Psoas muscle (tissue), 8 donors: Measurements from ENCODE around the gene BANP. TPM values are rescaled to one million over a fixed set of nuclear protein-coding genes. Genes with fewer than 3 reads are reported as not detected.
"Not testable (repeated sequence)": the region's sequence is repeated elsewhere in the genome, so short reads cannot be mapped to it uniquely, and the experiment has no call there.

ENCODE experiments used
- ATAC-seq, 4 donors: fragments of 200-7000 bp; cut with Tn5 transposase; one replicate each; pipeline ENCODE4 v1.9.1; 2020; ENCODE audit warnings: moderate library complexity in 3 of 4, mild to moderate bottlenecking in 2 of 4
- DNase-seq, 2 donors: peaks; one replicate each; pipeline ENCODE4 v3.0.0-alpha.2; 2020
- H3K27ac ChIP-seq: fragments of 200-600 bp; one replicate; pipeline ENCODE4 v1.8.0; 2022
- H3K27me3 ChIP-seq, 3 donors: fragments of 200-600 bp in 1 of 3; one replicate each; pipeline versions ENCODE4 v1.6.1 to v1.8.0; 2013 to 2022; ENCODE audit warnings: low read length in 2 of 3, mild to moderate bottlenecking in 2 of 3, moderate library complexity in 1 of 3; ENCODE audit not compliant: insufficient read depth in 3 of 3
- H3K36me3 ChIP-seq, 2 donors: fragments of 200-600 bp in 1 of 2; one replicate each; pipeline versions ENCODE4 v1.6.1 to v1.8.0; 2013 to 2022; ENCODE audit warnings: low read depth in 1 of 2, mild to moderate bottlenecking in 1 of 2, moderate library complexity in 1 of 2; ENCODE audit not compliant: insufficient read depth in 1 of 2
- H3K4me1 ChIP-seq: fragments of 200-600 bp; one replicate; pipeline ENCODE4 v1.8.0; 2022
- H3K4me3 ChIP-seq: fragments of 200-600 bp; one replicate; pipeline ENCODE4 v1.8.0; 2022; ENCODE audit warnings: mild to moderate bottlenecking
- H3K9me3 ChIP-seq: fragments of 200-600 bp; one replicate; pipeline ENCODE4 v1.8.0; 2022
- WGBS, 3 donors: extraction: QIAGEN DNeasy Blood & Tissue Kit; methylation state at CpG; one replicate each; pipeline versions ENCODE4 v1.1.6 to v1.1.7; 2013; 5-methylcytosine and 5-hydroxymethylcytosine counted together
- intact Hi-C, 2 donors: fragments of 100-400 bp; cut with DNase I; formaldehyde crosslinking; loops; one replicate each; pipeline versions ENCODE4 v1.11.0 to v1.14.2; 2022
- polyA plus RNA-seq, 3 donors: library from polyadenylated mRNA; stranded (reverse); fragments of 200-250 nt; gene quantifications; one replicate each; pipeline ENCODE4 v1.2.3, GENCODE V29; 2013
- total RNA-seq, 4 donors: library from RNA; stranded (reverse); fragmentation: NEBNext Ultra II Directional in 2 of 4; extraction: Animal tissue kit (Norgen Biotek cat#: 25700) in 2 of 4; gene quantifications; one replicate each; pipeline versions ENCODE4 v1.2.1 to v1.2.4, GENCODE V29; 2021 to 2023
- TF ChIP-seq, protein P1 (sequence below): fragments of 200-600 bp; IDR thresholded peaks from one replicate; pipeline ENCODE4 v1.8.0; 2022; ENCODE audit warnings: antibody characterized with exemption
- donor health status: healthy with polysubstance abuse.
- donor health status: DM: no; HTN: no; CAD: no; lungs with moderate emphysema.
- donor health status: Bipolar disorder and iron deficiency.
- donor health status: healthy.
- donor health status: DM: yes; HTN: yes; CAD: no.
- donor health status: DM: no; HTN: no; CAD: no.
- donor health status: DM: no; HTN: no; CAD: no.
- donor health status: DM: yes; HTN: yes; CAD: no.

The BANP gene
- total and polyA plus RNA-seq, 7 donors: 7.7 to 15.3 (median 14.2) TPM

DNA sequence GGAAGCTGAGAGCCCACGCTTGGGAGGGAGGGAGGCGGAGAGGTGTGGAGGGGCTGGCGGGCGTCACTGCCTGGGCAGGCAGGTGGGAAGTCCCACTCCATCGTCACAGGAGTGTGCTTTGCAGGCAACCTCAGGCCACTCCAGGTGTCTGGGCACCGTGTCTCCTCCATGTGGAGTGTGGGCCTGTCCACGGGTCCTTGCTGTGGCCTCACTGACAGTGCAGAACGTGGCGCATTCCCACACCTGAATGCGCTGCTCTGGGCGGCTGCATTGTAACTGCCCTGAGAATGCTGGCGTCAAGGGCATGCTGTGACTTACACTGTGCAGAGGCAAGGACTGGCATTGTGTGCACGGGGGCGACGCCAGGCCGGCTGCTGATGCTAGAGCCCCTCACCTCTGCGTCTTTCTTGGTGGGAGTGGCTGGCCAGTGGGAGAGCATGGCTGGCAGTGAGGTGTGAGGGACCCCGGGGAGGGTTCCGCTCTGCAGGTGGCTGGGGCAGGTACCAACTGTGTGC lies 66.4 kb downstream of the BANP start:
- Histone ChIP-seq H3K4me3 (no peak overlapping the region), H3K9me3 (no peaks in the 10 kb centered on the region), H3K27ac (no peak overlapping the region), H3K4me1 (peaks cover 6% of the 10 kb centered on the region), H3K27me3 (no peaks in the 10 kb centered on the region), H3K36me3 (peaks cover 0 to 14% of the 10 kb centered on the region in 2 donors)
- WGBS, 3 donors: 91 to 93% (median 92%) methylated on average over 19 of the region's 19 CpGs
- ATAC-seq (no peak), DNase-seq (no peak)
- TF ChIP-seq, protein P1, sequence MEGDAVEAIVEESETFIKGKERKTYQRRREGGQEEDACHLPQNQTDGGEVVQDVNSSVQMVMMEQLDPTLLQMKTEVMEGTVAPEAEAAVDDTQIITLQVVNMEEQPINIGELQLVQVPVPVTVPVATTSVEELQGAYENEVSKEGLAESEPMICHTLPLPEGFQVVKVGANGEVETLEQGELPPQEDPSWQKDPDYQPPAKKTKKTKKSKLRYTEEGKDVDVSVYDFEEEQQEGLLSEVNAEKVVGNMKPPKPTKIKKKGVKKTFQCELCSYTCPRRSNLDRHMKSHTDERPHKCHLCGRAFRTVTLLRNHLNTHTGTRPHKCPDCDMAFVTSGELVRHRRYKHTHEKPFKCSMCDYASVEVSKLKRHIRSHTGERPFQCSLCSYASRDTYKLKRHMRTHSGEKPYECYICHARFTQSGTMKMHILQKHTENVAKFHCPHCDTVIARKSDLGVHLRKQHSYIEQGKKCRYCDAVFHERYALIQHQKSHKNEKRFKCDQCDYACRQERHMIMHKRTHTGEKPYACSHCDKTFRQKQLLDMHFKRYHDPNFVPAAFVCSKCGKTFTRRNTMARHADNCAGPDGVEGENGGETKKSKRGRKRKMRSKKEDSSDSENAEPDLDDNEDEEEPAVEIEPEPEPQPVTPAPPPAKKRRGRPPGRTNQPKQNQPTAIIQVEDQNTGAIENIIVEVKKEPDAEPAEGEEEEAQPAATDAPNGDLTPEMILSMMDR: no peak
- intact Hi-C loops: no loop called here

DNA sequence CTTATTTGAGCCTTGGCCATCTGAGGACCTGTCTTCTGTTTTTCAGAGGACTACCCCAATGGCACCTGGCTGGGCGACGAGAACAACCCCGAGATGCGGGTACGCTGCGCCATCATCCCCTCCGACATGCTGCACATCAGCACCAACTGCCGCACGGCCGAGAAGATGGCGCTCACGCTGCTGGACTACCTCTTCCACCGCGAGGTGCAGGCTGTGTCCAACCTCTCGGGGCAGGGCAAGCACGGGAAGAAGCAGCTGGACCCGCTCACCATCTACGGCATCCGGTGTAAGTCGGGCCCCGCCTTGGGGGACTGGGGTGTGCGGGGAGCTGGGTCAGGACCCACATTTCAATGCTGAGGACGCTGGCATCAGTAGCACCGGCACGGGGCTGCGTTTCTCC lies 67.1 kb downstream of the BANP start:
- DNase-seq, intact Hi-C loops, H3K36me3 ChIP-seq, H3K27ac ChIP-seq, H3K4me1 ChIP-seq, H3K4me3 ChIP-seq, ATAC-seq, H3K9me3 ChIP-seq, H3K27me3 ChIP-seq: not testable (repeated sequence)
- WGBS, 3 donors: 96 to 97% (median 96%) methylated on average over 25 to 26 of the region's 26 CpGs

DNA sequence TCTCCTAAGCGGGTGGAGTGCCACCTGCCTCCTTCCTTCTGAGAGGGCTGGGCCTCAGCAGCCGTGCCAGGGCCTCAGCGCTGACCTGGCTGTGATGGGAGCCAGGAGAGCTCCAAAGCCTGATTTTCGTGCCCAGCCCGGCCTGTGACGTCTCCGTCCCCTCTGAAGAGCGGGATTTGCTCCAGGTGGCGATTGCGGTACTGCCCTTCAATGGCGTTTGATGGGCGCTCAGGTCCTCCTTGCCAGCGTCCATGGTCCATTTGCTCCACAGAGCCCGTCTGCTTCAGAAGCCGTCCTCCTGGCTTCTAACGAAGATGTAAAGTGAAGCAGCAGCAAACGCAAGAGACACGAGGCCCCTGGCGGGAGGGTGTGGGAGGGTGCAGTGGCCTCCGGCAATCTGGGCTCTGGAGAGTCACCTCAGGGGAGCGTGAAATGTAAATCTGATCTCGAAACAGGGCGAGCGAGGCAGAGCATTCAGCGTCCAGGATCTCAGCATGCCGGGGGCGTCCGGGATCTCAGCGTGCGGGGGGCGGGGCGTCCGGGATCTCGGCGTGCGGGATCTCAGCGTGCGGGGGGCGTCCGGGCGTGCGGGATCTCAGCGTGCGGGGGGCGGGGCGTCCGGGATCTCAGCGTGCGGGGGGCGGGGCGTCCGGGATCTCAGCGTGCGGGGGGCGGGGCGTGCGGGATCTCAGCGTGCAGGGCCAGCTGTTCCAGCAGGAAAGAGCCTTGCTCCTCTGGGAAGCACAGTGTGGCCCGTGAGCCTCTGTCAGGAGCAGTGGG lies 68.0 kb downstream of the BANP start:
- peak overlapping the region; percentile 32 for H3K4me3 ChIP-seq
- DNase-seq (peak in 1 of 2 donors; percentile 68), ATAC-seq (peak in 2 of 4 donors; percentile 23 to 33)
- H3K36me3 ChIP-seq, H3K27ac ChIP-seq, intact Hi-C loops, H3K9me3 ChIP-seq, H3K4me1 ChIP-seq, H3K27me3 ChIP-seq: not testable (repeated sequence)
- WGBS, 3 donors: 63 to 66% (median 66%) methylated on average over 40 to 50 of the region's 59 CpGs

DNA sequence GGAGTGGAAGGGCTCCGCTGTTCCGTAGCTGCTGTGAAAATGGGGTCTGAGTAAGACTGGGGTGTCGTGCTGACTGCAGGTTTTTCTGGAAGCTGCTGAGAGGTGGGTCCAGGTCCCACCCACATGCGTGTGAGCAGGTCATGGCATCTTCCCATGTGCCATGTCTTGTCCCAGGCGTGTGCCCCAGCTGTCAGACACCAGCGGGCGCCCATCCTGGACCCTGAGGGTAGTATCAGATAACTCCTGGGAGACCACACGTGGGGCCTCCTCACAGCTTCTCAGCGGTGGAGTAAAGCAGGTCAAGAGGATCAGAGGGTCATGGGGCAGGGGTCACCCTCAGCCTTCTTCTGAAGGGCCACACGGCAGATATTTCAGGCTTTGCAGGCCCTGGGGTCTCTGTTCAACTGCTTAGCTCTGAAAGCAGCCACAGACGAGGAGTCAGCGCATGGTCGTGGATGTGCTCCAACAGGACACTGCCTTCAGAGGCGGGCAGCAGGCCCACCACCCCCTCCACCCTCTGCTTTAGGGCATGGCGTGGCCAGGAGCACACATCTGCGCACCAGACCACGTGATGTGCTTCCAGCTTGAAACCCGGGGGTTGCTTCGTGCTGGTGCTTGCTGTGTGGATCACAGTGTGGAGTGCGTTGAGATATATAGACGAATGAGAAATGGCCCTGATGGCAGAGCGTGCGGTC lies 68.7 kb downstream of the BANP start:
- no peak overlapping the region for H3K27ac ChIP-seq

DNA sequence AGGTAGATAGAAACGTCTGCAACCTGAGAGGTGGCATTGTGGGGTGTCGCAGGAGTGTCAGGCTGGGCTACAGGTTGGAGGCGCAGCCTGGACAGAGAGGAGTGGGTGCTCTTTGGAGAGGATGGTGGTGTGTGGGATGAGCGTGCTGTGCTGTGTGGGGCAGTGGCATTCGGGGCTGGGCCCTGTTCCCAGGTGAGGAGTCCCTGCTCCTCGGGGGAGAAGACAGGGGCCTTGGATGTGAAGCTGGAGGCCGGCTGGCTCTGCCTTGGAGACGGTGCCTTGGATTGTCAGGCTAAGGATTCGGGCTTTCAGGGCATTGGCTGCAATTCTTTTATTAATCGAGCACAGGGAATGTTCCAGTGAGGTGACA lies 69.3 kb downstream of the BANP start:
- no peak overlapping the region for H3K27ac ChIP-seq
- DNase-seq: no peak

More for the DNA sequence above, 68.7 kb downstream of the BANP start:
- H3K9me3 ChIP-seq: no peaks in the 10 kb centered on the region
- intact Hi-C loops: no loop called here
- no peaks in the 10 kb centered on the region for H3K27me3 ChIP-seq
- 83 to 86% (median 85%) methylated on average over 23 of the region's 23 CpGs for WGBS, 3 donors
- H3K36me3 ChIP-seq: peaks cover 0 to 7% of the 10 kb centered on the region in 2 donors
- no peak for ATAC-seq
- no peak for DNase-seq
- H3K4me3 ChIP-seq: peak overlapping the region; percentile 32
- H3K4me1 ChIP-seq: peaks cover 6% of the 10 kb centered on the region
- TF ChIP-seq, protein P1: no peak

DNA sequence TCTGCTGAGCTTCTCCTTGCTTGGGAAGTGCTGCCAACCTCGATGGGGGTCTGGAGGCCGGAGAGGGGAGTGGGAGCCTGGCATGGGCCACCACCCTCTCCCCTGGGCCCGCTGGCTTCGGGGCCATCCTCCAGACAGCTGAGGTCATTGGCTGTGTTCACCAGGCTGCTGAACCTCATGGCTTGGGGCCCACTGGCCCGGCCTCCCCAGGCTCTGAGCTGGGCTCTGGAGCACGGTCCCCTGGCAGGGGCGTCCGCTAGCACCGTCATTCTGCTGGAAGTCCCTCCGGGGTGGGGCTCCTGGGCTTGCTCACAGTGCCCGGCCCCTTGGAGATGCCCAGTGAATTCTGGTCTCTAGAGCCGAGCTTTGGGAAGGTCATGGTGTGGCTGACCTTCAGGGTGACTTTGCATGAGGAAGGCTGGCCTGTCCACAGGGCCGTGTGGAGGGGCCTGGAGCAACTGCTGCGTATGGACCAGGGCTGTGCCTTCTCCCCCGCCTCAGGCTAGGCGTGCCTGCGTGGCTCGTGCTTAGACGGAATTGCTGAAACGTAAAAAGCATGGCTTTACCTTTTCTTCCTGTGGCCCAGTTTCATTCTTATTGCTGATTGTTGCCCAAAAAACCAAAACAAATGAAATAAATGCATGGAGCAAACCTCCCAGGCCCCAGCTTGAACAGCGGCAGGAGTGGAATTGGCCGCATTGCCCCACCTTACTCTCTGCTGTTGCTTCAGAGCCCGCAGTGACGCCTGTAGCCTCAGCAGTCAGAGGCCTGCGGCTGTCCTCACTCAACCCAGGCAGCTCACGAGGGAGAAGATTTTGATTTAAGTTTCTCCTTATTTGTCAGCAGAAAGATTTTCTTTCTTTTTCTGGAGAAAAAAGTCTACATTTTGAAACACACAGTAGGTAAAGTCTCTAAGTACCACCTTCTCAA lies 70.1 kb downstream of the BANP start:
- intact Hi-C loops, H3K4me1 ChIP-seq, H3K27ac ChIP-seq, H3K9me3 ChIP-seq, H3K27me3 ChIP-seq, H3K4me3 ChIP-seq, H3K36me3 ChIP-seq: not testable (repeated sequence)
- 69 to 85% (median 70%) methylated on average over 26 of the region's 26 CpGs for WGBS, 3 donors
- DNase-seq (peak in 1 of 2 donors; percentile 42), ATAC-seq (peak in 3 of 4 donors; percentile 15 to 18 (median 17))

More for the DNA sequence above, 69.3 kb downstream of the BANP start:
- Histone ChIP-seq H3K27me3 (no peaks in the 10 kb centered on the region), H3K4me1 (peaks cover 6% of the 10 kb centered on the region), H3K9me3 (no peaks in the 10 kb centered on the region), H3K36me3 (peaks cover 0 to 7% of the 10 kb centered on the region in 2 donors), H3K4me3 (no peak overlapping the region)
- 83 to 89% (median 89%) methylated on average over 10 of the region's 10 CpGs for WGBS, 3 donors
- intact Hi-C loops: no loop called here
- TF ChIP-seq, protein P1: no peak
- ATAC-seq: no peak
